ENCODE measurements around the gene EXOC2. TPM values are rescaled to one million over a fixed set of nuclear protein-coding genes. Genes with fewer than 3 reads are reported as not detected.

EXOC2 gene
- total RNA-seq, 1 donor from 2014 or later = 29.2 TPM

DNA sequence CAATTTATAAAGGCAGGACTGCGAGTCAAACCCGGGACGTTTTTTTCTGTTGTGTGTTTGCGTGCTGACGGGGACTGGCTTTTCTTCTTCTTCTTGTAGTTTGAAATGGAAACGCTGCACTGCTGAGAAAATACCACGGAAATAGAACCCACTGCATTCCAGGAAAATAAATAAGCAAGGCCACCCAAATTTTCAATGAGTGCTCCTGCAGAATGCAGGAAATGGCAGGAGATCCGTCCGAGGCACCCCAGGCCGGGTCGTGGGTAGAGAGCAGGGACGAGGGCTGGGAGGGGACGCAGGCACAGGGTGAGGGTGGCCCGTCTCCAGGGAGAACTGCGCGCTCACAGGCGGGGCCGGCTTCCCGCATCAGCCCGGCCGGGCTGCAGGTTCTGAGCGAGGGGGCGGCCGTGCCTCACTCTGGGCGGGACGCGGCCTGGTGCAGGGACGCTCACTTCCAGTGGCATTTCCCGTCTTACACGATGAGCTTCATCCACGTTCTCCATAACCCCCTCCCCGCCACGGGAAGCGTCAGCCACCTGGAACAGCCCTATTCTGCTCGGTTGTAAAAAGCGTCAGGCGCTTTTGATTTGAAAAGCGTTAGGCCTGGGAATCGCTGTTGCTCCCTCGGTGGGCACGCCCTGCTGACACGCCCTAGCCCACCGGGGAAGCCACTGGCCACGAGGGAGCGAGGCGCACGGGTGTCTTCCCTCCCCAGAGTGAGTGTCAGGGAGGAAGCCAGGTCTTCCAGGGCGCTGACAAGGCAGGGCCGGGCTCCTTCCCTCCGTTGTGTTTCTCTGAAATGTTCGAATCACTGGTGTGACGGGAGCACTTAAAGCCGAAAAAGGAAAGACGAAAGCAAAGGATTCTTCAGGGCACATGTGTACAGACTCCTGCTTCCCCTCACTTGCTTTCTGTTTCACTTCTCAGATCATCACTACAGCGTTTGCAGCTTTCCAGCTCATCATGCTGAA is 17.9 kb upstream of the EXOC2 start:
- peak; percentile 35 for DNase-seq (ENCODE audit: low read depth)
- Histone ChIP-seq H3K36me3 (ENCODE audit: control insufficient read depth, insufficient read depth, low read length) (no peaks in the 10 kb centered on the region), H3K4me3 (ENCODE audit: low read depth, low read length) (peak overlapping the region; percentile 50), H3K27me3 (ENCODE audit: control insufficient read depth, insufficient read depth, low read length) (no peaks in the 10 kb centered on the region)
- FAIRE-seq = no peak
- TF ChIP-seq, protein P1, sequence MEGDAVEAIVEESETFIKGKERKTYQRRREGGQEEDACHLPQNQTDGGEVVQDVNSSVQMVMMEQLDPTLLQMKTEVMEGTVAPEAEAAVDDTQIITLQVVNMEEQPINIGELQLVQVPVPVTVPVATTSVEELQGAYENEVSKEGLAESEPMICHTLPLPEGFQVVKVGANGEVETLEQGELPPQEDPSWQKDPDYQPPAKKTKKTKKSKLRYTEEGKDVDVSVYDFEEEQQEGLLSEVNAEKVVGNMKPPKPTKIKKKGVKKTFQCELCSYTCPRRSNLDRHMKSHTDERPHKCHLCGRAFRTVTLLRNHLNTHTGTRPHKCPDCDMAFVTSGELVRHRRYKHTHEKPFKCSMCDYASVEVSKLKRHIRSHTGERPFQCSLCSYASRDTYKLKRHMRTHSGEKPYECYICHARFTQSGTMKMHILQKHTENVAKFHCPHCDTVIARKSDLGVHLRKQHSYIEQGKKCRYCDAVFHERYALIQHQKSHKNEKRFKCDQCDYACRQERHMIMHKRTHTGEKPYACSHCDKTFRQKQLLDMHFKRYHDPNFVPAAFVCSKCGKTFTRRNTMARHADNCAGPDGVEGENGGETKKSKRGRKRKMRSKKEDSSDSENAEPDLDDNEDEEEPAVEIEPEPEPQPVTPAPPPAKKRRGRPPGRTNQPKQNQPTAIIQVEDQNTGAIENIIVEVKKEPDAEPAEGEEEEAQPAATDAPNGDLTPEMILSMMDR (IDR thresholded peaks at IDR 0.05; ENCODE audit: insufficient read depth, low read length, severe bottlenecking) = no peak

- Histone ChIP-seq H3K4me3 (ENCODE audit: low read depth, low read length) (no peak overlapping the region), H3K36me3 (ENCODE audit: control insufficient read depth, insufficient read depth, low read length) (no peaks in the 10 kb centered on the region), H3K27me3 (ENCODE audit: control insufficient read depth, insufficient read depth, low read length) (no peaks in the 10 kb centered on the region)
- TF ChIP-seq, protein P1 (IDR thresholded peaks at IDR 0.05; ENCODE audit: insufficient read depth, low read length, severe bottlenecking) = no peak
- no peak for FAIRE-seq
- DNase-seq (ENCODE audit: low read depth) = no peak
Observed at GRCh38 chr6:709471-710056, 16.6 kb upstream of the EXOC2 start.

DNA sequence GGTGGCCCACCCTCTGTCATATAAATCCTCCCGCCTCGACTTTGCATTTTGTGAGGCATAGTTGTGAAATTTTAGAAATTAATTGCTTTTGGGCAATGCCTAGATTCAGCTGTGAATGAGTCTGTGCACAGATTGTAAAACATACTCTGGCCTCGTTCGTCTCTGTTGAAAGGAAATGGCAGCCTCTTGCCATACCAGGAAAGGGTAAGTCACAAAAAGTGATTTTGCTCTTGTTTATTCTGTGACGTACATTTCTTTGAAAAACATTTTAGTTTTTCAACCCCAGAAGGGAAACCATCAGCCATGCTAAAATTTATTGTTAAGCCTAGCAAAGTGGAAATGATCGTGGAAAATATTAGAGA is 15.3 kb upstream of the EXOC2 start:
- DNase-seq (ENCODE audit: low read depth) (no peak), FAIRE-seq (no peak)
- Histone ChIP-seq H3K36me3 (ENCODE audit: control insufficient read depth, insufficient read depth, low read length) (no peaks in the 10 kb centered on the region), H3K27me3 (ENCODE audit: control insufficient read depth, insufficient read depth, low read length) (no peaks in the 10 kb centered on the region), H3K4me3 (ENCODE audit: low read depth, low read length) (no peak overlapping the region)
- TF ChIP-seq, protein P1 (IDR thresholded peaks at IDR 0.05; ENCODE audit: insufficient read depth, low read length, severe bottlenecking) = no peak

- FAIRE-seq (no peak), DNase-seq (ENCODE audit: low read depth) (no peak)
- Histone ChIP-seq H3K27me3 (ENCODE audit: control insufficient read depth, insufficient read depth, low read length) (no peaks in the 10 kb centered on the region), H3K36me3 (ENCODE audit: control insufficient read depth, insufficient read depth, low read length) (no peaks in the 10 kb centered on the region), H3K4me3 (ENCODE audit: low read depth, low read length) (no peak overlapping the region)
- TF ChIP-seq, protein P1 (IDR thresholded peaks at IDR 0.05; ENCODE audit: insufficient read depth, low read length, severe bottlenecking) = no peak
Observed at GRCh38 chr6:707576-708236, 14.8 kb upstream of the EXOC2 start.

GRCh38 chr6:706819-707381 is 14.0 kb upstream of the EXOC2 start:
- TF ChIP-seq, protein P1 (IDR thresholded peaks at IDR 0.05; ENCODE audit: insufficient read depth, low read length, severe bottlenecking) = no peak
- FAIRE-seq = no peak
- H3K4me3 ChIP-seq (ENCODE audit: low read depth, low read length) = no peak overlapping the region
- H3K36me3 ChIP-seq (ENCODE audit: control insufficient read depth, insufficient read depth, low read length) = no peaks in the 10 kb centered on the region
- H3K27me3 ChIP-seq (ENCODE audit: control insufficient read depth, insufficient read depth, low read length) = no peaks in the 10 kb centered on the region
- no peak for DNase-seq (ENCODE audit: low read depth)
